GM23338 (cell line): ENCODE data around the gene TSPYL2.

Experiments used
- CTCF ChIP-seq, 2 experiments: fragments of 200-600 bp in 1 of 2; sonication (generic) in 1 of 2; conservative IDR thresholded peaks; 2 replicates each; pipeline versions ENCODE4 v1.5.1 to v1.6.1; 2016 to 2017; ENCODE audit warnings: antibody characterized with exemption in 2 of 2, low read depth in 2 of 2, mild to moderate bottlenecking in 2 of 2, moderate library complexity in 1 of 2
- EZH2 ChIP-seq: fragments of 200-600 bp; sonication (generic); IDR thresholded peaks from one replicate; pipeline ENCODE4 v1.8.0; 2017; ENCODE audit warnings: antibody characterized with exemption, mild to moderate bottlenecking, low read depth; ENCODE audit not compliant: unreplicated experiment
- EZH2phosphoT487 ChIP-seq: fragments of 200-600 bp; sonication (generic); IDR thresholded peaks from one replicate; pipeline ENCODE4 v1.8.1; 2018; ENCODE audit warnings: antibody characterized with exemption; ENCODE audit not compliant: unreplicated experiment
- POLR2AphosphoS5 ChIP-seq: IDR thresholded peaks from 2 replicates; pipeline ENCODE4 v1.6.1; 2016; ENCODE audit warnings: antibody characterized with exemption, low read depth
- REST ChIP-seq: IDR thresholded peaks from one replicate; pipeline ENCODE4 v1.6.1; 2018; ENCODE audit warnings: antibody characterized with exemption; ENCODE audit not compliant: unreplicated experiment

DNA sequence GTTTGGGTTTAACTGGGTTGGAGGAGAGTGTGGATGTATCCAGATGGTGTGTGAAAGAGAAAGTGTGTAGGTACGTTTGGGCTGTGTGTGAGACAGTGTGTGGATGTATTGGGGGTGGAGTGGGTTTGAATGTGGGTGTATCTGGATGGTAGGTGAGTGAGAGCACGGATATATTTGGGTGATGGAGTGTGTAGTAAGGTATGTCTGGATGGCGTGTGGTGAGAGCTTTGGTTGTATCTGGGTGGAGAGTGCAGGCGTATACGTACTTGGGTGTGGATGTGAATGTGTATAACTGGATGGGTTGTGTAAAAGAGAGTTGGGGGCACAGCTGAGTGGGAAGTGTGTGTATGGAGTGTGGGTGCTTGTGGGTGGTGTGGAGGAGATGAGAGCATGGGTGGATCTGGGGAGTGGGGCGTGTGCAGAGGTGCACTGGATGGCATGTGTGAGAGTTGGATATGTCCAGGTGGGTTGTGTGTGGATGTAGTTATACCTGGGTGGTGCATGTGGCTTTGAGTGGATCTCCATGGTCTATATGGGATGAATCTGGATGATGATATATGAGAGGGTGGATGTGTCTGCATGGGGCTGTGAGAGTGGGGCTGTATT lies 26.8 kb upstream of the TSPYL2 start:
- TF ChIP-seq EZH2: no peak
- TF ChIP-seq CTCF (conservative IDR thresholded peaks at IDR 0.05; ENCODE audit: low read depth in 2 of 2): no peak
- TF ChIP-seq POLR2AphosphoS5: no peak
- TF ChIP-seq REST: no peak
- TF ChIP-seq EZH2phosphoT487: no peak
